ENCODE results near the gene CAMTA2.

GRCh38 chr17:4948931-4949320 lies 38.5 kb downstream of the CAMTA2 start:
- no peak for TF ChIP-seq CTCF (IDR thresholded peaks at IDR 0.05)
- TF ChIP-seq POLR2AphosphoS5 (IDR thresholded peaks at IDR 0.05): peak; percentile 53 to 59
- TF ChIP-seq POLR2A (IDR thresholded peaks at IDR 0.05; ENCODE audit: low read depth): peak; percentile 8
- no peak for TF ChIP-seq EP300 (IDR thresholded peaks at IDR 0.05)
